SKM-1 (cell line): ENCODE data around the gene RNGTT.
"Not testable (repeated sequence)": the region's sequence is repeated elsewhere in the genome, so short reads cannot be mapped to it uniquely, and the experiment has no call there.

Source experiments
- DNase-seq: peaks from one replicate; lab custom pipeline; 2025; ENCODE audit not compliant: unreplicated experiment; lab: John Stamatoyannopoulos, UW

RNGTT gene

GRCh38 chr6:88914895-88915598, 48.4 kb downstream of the RNGTT start:
- DNase-seq, result no peak

- no peak for DNase-seq
Observed at GRCh38 chr6:88914180-88914579, 49.2 kb downstream of the RNGTT start.

- DNase-seq, result no peak
Observed at GRCh38 chr6:88913471-88913870, 49.9 kb downstream of the RNGTT start.

GRCh38 chr6:88910922-88911778, 52.3 kb downstream of the RNGTT start:
- DNase-seq, result no peak

GRCh38 chr6:88908598-88909548, 54.5 kb downstream of the RNGTT start:
- no peak for DNase-seq

GRCh38 chr6:88907148-88907547, 56.3 kb downstream of the RNGTT start:
- DNase-seq, result not testable (repeated sequence)

- no peak for DNase-seq
Observed at GRCh38 chr6:88899569-88900316, 63.7 kb downstream of the RNGTT start.

GRCh38 chr6:88895911-88896310, 67.5 kb downstream of the RNGTT start:
- no peak for DNase-seq

GRCh38 chr6:88890860-88891845, 72.3 kb downstream of the RNGTT start:
- no peak for DNase-seq

GRCh38 chr6:88890394-88890793, 73.0 kb downstream of the RNGTT start:
- no peak for DNase-seq

GRCh38 chr6:88884361-88884760, 79.1 kb downstream of the RNGTT start:
- no peak for DNase-seq

- DNase-seq, result no peak
Observed at GRCh38 chr6:88882536-88882935, 80.9 kb downstream of the RNGTT start.

- no peak for DNase-seq
Observed at GRCh38 chr6:88881451-88881850, 82.0 kb downstream of the RNGTT start.

- DNase-seq, result no peak
Observed at GRCh38 chr6:88880021-88880420, 83.4 kb downstream of the RNGTT start.

- DNase-seq, result no peak
Observed at GRCh38 chr6:88877893-88878292, 85.5 kb downstream of the RNGTT start.

GRCh38 chr6:88872962-88873361, 90.5 kb downstream of the RNGTT start:
- DNase-seq, result no peak

GRCh38 chr6:88871498-88871897, 91.9 kb downstream of the RNGTT start:
- no peak for DNase-seq

- no peak for DNase-seq
Observed at GRCh38 chr6:88870717-88871330, 92.6 kb downstream of the RNGTT start.
